ENCODE measurements around the gene PHOSPHO2. TPM values are rescaled to one million over a fixed set of nuclear protein-coding genes. Genes with fewer than 3 reads are reported as not detected.

PHOSPHO2 gene
- total RNA-seq, 2 donors from 2014 or later, result 3.4 to 4.4 TPM

DNA sequence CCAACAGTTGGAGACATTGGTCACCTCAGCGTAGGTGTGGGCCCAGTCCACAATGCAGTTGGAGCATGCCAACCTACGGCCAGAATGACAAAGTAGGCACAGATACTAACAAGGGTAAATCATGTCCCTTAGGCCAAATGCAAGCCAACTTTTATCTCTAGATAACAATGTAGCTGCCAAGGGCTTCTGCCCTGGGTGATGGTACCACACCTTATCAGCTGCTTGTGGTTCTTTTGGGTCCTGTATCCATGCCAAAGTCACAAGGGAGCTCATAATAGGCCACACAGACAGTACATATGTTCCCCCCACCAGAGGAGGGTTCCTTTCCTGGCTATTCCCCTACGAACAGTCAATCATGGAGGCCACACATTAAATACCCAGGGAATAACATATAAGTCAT, 19.1 kb downstream of the PHOSPHO2 start:
- no peak overlapping the region for H3K4me3 Mint-ChIP-seq
- H3K9me3 Mint-ChIP-seq, result no peaks in the 10 kb centered on the region
- H3K27ac Mint-ChIP-seq, result no peak overlapping the region
- DNase-seq (no peak), ATAC-seq (replicated peaks in 1 of 2) (no peak)
- no peaks in the 10 kb centered on the region for H3K36me3 Mint-ChIP-seq (ENCODE audit: insufficient read depth in 2 of 2)
- no peaks in the 10 kb centered on the region for H3K27me3 Mint-ChIP-seq (ENCODE audit: low read depth)
- no peaks in the 10 kb centered on the region for H3K4me1 Mint-ChIP-seq (ENCODE audit: low read depth)

DNA sequence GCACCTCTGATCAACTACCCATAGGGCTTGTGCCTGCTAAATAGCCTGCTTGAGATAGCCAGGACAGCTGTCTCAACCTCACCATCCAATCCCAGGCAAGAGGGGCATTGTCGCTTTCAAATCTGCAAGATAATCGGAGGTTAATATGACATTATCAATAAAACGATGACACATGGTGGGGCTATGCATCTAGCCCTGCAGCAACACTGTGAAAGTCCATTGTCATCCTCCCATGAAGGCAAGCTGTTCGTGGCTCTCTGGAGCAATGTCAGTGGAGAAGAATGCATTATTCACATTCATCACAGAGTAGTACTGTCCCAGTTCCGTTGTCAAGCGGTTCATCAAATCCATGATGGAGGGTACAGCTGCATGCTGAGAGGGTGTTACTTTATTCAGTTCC, 20.4 kb downstream of the PHOSPHO2 start:
- no peak for DNase-seq
- ATAC-seq (replicated peaks in 1 of 2), result no peak
- Mint-ChIP-seq H3K4me1 (ENCODE audit: low read depth) (no peaks in the 10 kb centered on the region), H3K27me3 (ENCODE audit: low read depth) (no peaks in the 10 kb centered on the region), H3K9me3 (no peaks in the 10 kb centered on the region), H3K36me3 (ENCODE audit: insufficient read depth in 2 of 2) (no peaks in the 10 kb centered on the region), H3K4me3 (no peak overlapping the region), H3K27ac (no peak overlapping the region)

DNA sequence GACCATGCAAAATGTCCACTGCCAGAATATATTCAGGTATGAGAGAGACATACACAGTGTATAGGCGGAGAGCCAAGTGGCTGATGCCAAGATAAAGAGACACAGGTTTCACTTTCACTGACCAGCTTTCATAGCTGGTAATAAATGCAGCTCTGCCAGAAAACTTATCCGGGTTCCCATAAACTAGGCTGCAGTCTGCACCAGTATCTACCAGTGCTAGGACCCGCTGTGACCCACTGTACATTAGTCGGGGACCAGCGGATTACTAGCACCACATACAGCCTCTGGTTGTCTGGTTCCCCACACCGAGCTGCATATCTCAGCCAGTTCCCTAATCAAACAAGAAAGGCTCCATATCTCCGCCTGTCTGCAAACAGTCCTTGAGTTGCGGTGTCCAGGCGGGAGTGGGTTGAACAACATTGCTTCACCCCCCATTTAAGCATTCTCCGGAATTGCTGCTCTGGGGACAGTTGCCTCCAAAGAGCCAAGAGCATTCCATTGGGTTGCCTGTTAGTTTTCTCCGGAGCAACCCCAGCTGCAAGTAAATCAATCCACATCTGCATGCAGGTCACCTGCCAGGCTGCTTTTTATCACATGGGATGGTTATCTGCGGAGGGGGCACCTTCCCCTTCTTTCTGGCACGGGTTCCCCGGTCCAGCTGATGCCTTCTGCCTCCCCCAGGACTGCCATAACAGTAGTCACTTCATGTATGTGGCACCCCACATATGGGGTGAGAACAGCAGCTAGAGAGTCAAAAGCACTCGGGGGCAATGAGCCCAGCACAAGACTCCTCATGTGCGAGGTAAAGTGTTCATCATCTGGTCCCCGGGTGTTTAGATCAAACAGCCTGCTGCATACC, 21.3 kb downstream of the PHOSPHO2 start:
- Mint-ChIP-seq H3K27ac (no peak overlapping the region), H3K9me3 (no peaks in the 10 kb centered on the region)

DNA sequence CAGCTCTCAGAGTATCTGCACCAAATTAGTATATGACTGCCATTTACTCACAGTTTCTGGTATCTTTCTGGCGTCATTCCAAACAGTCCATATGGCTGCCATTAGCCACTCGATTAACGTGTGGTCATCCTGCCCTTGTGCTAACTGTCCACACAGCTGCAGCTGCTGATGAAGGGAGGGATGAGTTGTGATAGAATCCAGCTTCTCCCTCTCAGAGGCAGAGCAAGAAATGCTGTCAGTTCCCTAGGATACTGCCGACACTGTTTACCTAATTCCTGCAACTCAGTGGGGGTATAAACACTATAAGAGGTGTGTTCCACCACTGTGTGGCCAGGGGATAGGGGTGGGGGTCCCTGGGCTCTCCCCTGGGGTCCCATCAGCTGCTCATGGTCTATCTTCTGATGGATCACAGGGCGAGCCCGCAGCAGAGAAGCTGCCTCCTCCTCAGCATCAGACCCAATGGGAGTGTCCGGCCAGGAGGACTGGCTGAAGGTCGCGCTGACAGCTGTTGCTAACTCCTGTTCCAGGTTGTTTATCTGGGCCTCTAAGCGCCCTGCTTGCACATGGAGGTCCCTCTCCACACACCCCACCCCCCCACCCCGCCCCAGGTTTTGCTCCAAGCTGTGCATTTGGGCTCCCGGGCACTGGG, 22.1 kb downstream of the PHOSPHO2 start:
- H3K27me3 Mint-ChIP-seq (ENCODE audit: low read depth), result no peaks in the 10 kb centered on the region
- DNase-seq (no peak), ATAC-seq (replicated peaks in 1 of 2) (no peak)
- H3K36me3 Mint-ChIP-seq (ENCODE audit: insufficient read depth in 2 of 2), result no peaks in the 10 kb centered on the region
- H3K4me1 Mint-ChIP-seq (ENCODE audit: low read depth), result no peaks in the 10 kb centered on the region
- no peak overlapping the region for H3K4me3 Mint-ChIP-seq
- H3K27ac Mint-ChIP-seq, result no peak overlapping the region
- no peaks in the 10 kb centered on the region for H3K9me3 Mint-ChIP-seq

More for the DNA sequence above, 21.3 kb downstream of the PHOSPHO2 start:
- ATAC-seq (replicated peaks in 1 of 2) (no peak), DNase-seq (no peak)
- H3K4me3 Mint-ChIP-seq, result no peak overlapping the region
- no peaks in the 10 kb centered on the region for H3K27me3 Mint-ChIP-seq (ENCODE audit: low read depth)
- no peaks in the 10 kb centered on the region for H3K36me3 Mint-ChIP-seq (ENCODE audit: insufficient read depth in 2 of 2)
- no peaks in the 10 kb centered on the region for H3K4me1 Mint-ChIP-seq (ENCODE audit: low read depth)

DNA sequence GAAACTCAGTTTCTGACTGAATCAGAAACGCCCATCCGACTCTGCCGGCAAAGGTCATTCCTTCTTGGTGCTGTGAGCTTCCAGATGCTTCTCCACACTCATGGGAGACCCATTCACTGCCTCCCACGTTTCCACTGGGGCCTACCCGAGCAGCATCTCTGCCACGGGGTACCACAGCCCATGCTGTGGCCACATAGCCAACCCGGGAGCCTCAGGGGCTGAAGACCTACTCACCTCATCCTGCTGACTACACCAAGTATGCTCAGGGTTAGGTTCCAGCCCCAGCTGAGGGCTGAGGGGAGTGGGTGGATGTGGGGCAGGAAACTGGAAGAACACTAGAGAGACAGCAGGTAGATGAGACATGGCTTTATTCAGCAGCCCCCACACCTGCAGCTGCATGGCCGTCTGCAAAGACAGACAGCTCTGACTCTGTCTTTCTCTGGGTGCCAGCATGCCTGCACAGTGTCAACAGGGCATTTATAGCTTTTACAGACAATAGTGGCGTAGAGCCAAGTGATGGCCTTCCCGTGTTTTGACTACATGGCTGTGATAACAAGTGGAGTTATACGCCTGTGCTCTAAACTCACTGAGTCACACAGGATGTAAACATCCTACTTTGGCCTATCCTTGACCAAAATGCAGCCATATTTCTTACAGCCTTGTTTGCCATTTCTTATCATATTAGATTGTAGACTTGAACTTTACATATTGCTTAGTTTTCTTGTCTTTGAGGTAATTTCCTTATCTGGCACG, 22.8 kb downstream of the PHOSPHO2 start:
- Mint-ChIP-seq H3K9me3 (no peaks in the 10 kb centered on the region), H3K4me1 (ENCODE audit: low read depth) (no peaks in the 10 kb centered on the region), H3K36me3 (ENCODE audit: insufficient read depth in 2 of 2) (no peaks in the 10 kb centered on the region), H3K27me3 (ENCODE audit: low read depth) (no peaks in the 10 kb centered on the region), H3K4me3 (no peak overlapping the region), H3K27ac (no peak overlapping the region)
- no peak for DNase-seq
- ATAC-seq (replicated peaks in 1 of 2), result no peak

DNA sequence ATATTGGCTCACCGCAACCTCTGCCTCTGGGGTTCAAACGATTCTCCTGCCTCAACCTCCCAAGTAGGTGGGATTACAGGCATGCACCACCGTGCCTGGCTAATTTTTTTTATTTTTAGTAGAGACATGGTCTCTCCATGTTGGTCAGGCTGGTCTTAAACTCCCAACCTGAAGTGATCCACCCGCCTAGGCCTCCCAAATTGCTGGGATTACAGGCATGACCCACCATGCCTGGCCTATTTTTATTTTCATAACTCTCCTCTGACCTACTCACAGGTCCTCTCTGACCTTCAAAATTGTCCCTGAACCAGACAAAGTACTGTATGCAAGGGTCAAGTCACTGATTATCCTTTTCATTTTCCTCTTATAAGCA, 23.4 kb downstream of the PHOSPHO2 start:
- H3K27ac Mint-ChIP-seq, result peak overlapping the region; percentile 20
- no peak for DNase-seq
- no peak for ATAC-seq (replicated peaks in 1 of 2)
- H3K9me3 Mint-ChIP-seq, result no peaks in the 10 kb centered on the region
- H3K27me3 Mint-ChIP-seq (ENCODE audit: low read depth), result no peaks in the 10 kb centered on the region
- no peak overlapping the region for H3K4me3 Mint-ChIP-seq
- H3K4me1 Mint-ChIP-seq (ENCODE audit: low read depth), result no peaks in the 10 kb centered on the region
- no peaks in the 10 kb centered on the region for H3K36me3 Mint-ChIP-seq (ENCODE audit: insufficient read depth in 2 of 2)

DNA sequence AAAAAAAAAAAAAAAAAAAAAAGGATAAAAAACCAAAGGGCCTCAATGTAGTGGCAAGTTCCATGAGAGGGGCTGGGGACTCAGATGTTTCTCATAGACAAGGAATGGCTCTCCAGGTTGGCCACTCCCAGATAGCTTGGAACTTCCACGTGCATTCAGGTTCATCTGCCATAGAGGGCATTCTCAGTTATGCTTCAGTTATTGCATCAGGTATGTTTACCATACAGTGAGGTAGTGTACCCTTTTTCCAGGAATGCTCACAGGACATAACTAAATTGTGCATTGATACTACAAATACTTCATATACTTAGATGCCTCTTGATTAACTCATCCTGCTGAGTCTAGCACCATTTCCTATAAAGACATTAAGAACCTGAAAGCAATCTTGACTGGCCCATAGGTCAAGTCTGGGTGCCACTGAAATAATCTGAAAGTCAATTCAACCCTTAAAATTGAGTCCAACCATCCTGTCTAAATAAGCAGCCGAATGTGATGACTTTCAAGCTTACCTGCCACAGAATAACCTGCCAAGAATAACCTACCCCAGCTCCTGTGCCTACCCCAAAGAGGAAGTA, 24.7 kb downstream of the PHOSPHO2 start:
- no peak overlapping the region for H3K4me3 Mint-ChIP-seq
- no peaks in the 10 kb centered on the region for H3K27me3 Mint-ChIP-seq (ENCODE audit: low read depth)
- H3K4me1 Mint-ChIP-seq (ENCODE audit: low read depth), result no peaks in the 10 kb centered on the region
- no peak for DNase-seq
- no peaks in the 10 kb centered on the region for H3K36me3 Mint-ChIP-seq (ENCODE audit: insufficient read depth in 2 of 2)
- no peak for ATAC-seq (replicated peaks in 1 of 2)
- H3K9me3 Mint-ChIP-seq, result no peaks in the 10 kb centered on the region
- no peak overlapping the region for H3K27ac Mint-ChIP-seq

DNA sequence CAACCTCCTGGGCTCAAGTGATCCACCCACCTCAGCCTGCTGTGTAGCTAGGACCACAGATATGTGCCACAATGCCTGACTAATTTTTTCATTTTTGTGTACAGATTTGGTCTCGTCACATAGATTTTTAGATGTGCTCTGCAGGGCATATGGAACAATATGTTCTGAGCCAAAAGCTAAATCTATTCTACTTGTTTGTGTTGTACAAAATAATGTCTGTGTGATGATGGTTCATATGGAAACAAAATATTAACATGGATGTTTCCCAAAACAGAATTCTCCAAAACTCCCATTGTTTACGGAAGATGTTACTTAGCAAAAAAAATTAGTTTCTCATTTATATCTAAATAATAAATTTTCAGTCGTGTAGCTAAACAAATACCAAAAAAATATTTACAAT, 26.7 kb downstream of the PHOSPHO2 start:
- no peaks in the 10 kb centered on the region for H3K4me1 Mint-ChIP-seq (ENCODE audit: low read depth)
- no peaks in the 10 kb centered on the region for H3K9me3 Mint-ChIP-seq
- no peaks in the 10 kb centered on the region for H3K27me3 Mint-ChIP-seq (ENCODE audit: low read depth)
- ATAC-seq (replicated peaks in 1 of 2), result no peak
- no peak for DNase-seq
- H3K4me3 Mint-ChIP-seq, result no peak overlapping the region
- H3K27ac Mint-ChIP-seq, result no peak overlapping the region
- no peaks in the 10 kb centered on the region for H3K36me3 Mint-ChIP-seq (ENCODE audit: insufficient read depth in 2 of 2)

DNA sequence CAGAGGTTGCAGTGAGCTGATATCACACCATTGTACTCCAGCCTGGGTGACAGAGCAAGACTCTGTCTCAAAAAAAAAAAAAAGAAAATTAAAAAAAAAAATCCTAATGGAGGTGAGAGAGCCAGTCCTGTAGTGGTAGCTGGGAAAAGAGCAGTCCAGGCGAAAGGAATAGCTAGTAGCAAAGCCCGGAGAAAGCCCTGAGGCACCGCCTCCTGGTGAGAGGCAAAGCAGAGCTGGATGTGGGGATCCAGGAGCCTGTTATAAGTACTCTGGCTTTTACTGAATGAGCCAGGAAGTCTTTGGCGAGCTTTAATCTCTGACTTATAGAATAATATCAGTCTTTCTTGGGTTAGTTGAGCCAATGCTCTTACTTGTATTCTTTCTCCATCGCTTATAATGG, 32.8 kb downstream of the PHOSPHO2 start:
- Mint-ChIP-seq H3K36me3 (ENCODE audit: insufficient read depth in 2 of 2) (no peaks in the 10 kb centered on the region), H3K27me3 (ENCODE audit: low read depth) (peaks cover 2% of the 10 kb centered on the region), H3K4me3 (no peak overlapping the region), H3K9me3 (no peaks in the 10 kb centered on the region), H3K4me1 (ENCODE audit: low read depth) (peaks cover under 1% of the 10 kb centered on the region), H3K27ac (no peak overlapping the region)
- DNase-seq (no peak), ATAC-seq (replicated peaks in 1 of 2) (no peak)

DNA sequence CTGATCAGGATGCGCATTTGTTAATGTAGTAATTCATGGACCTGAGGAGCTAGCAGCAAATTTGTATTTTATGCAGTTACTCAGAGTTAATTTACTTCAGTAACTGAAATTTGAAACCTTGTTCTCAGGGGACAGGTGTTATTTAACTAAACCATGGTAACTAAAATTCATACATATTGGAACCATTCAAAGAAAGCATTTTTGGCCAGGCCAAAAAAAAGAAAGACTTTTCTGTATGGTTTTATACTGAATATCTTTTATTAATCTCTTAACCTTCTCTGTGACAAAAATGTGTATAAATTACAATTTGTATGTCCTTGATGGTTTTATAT, 35.0 kb downstream of the PHOSPHO2 start:
- H3K9me3 Mint-ChIP-seq, result no peaks in the 10 kb centered on the region
- H3K36me3 Mint-ChIP-seq (ENCODE audit: insufficient read depth in 2 of 2), result peaks cover 0 to 3% of the 10 kb centered on the region in 2 donors
- H3K4me3 Mint-ChIP-seq, result no peak overlapping the region
- peaks cover 18% of the 10 kb centered on the region for H3K27me3 Mint-ChIP-seq (ENCODE audit: low read depth)
- DNase-seq (no peak), ATAC-seq (replicated peaks in 1 of 2) (no peak)
- H3K4me1 Mint-ChIP-seq (ENCODE audit: low read depth), result peaks cover 12% of the 10 kb centered on the region
- no peak overlapping the region for H3K27ac Mint-ChIP-seq

DNA sequence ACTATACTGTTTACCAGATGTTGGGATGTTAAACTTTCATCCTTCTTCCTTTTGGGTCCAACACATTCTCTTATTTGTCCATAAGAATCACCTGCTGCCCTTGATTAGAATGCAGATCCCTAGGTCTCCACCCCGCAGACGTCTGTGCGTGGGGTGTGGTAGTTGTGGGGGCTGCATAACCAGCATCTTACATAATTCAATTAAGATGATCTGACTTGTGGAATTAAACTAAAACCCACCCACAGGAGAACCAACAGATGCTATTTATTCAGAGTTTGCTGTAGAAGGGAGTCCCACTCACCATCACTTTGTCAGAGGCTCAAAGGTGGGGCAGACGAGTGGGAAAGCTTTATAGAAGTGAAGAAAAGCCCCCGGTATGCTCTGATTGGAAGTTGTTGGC, 37.8 kb downstream of the PHOSPHO2 start:
- H3K27me3 Mint-ChIP-seq (ENCODE audit: low read depth), result peaks cover 23% of the 10 kb centered on the region
- H3K36me3 Mint-ChIP-seq (ENCODE audit: insufficient read depth in 2 of 2), result peaks cover 0 to 3% of the 10 kb centered on the region in 2 donors
- peaks cover 12% of the 10 kb centered on the region for H3K4me1 Mint-ChIP-seq (ENCODE audit: low read depth)
- no peaks in the 10 kb centered on the region for H3K9me3 Mint-ChIP-seq
- DNase-seq (no peak), ATAC-seq (replicated peaks in 1 of 2) (no peak)
- H3K27ac Mint-ChIP-seq, result no peak overlapping the region
- peak overlapping the region; percentile 15 to 42 for H3K4me3 Mint-ChIP-seq

DNA sequence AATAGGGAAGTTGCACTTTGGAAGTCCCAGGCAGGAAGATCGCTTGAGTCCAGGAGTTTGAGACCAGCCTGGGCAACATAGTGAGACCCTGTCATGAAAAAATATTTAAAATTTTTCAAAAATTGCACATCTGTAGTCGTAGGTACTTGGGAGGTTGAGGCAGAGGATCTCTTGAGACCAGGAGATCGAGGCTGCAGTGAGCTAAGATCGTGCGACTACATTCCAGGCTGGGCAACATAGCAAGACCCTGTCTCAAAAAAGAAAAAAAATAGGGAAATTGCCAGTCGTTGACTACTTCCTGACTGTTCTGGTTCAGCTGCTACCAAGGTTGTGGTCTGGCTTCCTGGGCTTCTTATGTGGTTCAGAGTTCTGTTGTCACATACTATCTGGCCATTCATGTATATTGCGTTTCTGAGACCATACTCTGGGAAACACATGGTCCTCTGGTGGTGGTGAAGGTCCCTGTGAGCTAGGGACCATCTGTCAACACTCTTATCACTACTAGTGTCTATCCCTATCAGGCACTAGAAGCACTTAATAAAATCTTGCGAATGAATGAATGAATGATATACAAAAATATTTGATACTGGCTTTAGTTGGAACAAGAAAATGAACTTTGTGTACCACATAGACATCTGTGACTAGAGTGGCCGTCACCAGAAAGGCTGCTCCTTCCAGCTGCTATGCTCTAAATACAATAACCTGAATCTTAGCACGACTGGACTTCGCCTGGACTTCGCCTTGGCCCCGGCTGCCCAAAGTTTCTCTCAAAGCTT, 38.5 kb downstream of the PHOSPHO2 start:
- Mint-ChIP-seq H3K4me3 (peak overlapping the region; percentile 96 to 97), H3K9me3 (no peaks in the 10 kb centered on the region), H3K4me1 (ENCODE audit: low read depth) (peaks cover 12% of the 10 kb centered on the region), H3K36me3 (ENCODE audit: insufficient read depth in 2 of 2) (peaks cover 0 to 3% of the 10 kb centered on the region in 2 donors), H3K27ac (peak overlapping the region; percentile 27), H3K27me3 (ENCODE audit: low read depth) (peaks cover 26% of the 10 kb centered on the region)
- no peak for DNase-seq
- ATAC-seq (replicated peaks in 1 of 2), result no peak
